CD14-positive monocyte (primary cell): ENCODE measurements around the gene CTDNEP1. TPM values are rescaled to one million over a fixed set of nuclear protein-coding genes. Genes with fewer than 3 reads are reported as not detected.

Source experiments
- DNase-seq, 3 donors: peaks; one replicate each; pipeline ENCODE4 v3.0.0-alpha.2; 2011 to 2022
- H2AFZ ChIP-seq: 2 replicates; pipeline ENCODE4 v1.6.0; 2012; ENCODE audit warnings: mild to moderate bottlenecking, low read depth, low read length, inconsistent platforms; ENCODE audit not compliant: insufficient read depth, poor library complexity, severe bottlenecking
- H3K27ac ChIP-seq, 2 donors: 1 replicate in 1 of 2; 2 replicates in 1 of 2; pipeline ENCODE4 v1.5.1; 2012 to 2013; ENCODE audit warnings: low read length in 2 of 2, control low read depth in 1 of 2, inconsistent platforms in 1 of 2, low read depth in 1 of 2, mild to moderate bottlenecking in 1 of 2
- H3K27me3 ChIP-seq, 2 donors: one replicate each; pipeline versions ENCODE4 v1.6.0 to v1.6.1; 2011 to 2013; ENCODE audit warnings: low read length in 2 of 2; ENCODE audit not compliant: control insufficient read depth in 2 of 2, insufficient read depth in 2 of 2
- H3K36me3 ChIP-seq, 2 donors: replicated peaks in 1 of 2; 1 replicate in 1 of 2; 2 replicates in 1 of 2; pipeline versions ENCODE4 v1.5.1 to v1.6.1; 2012 to 2013; ENCODE audit warnings: low read length in 2 of 2, control low read depth in 1 of 2, inconsistent platforms in 1 of 2, mild to moderate bottlenecking in 1 of 2; ENCODE audit not compliant: insufficient read depth in 2 of 2, control insufficient read depth in 1 of 2
- H3K4me1 ChIP-seq, 2 donors: 1 replicate in 1 of 2; 2 replicates in 1 of 2; pipeline versions ENCODE4 v1.5.1 to v1.6.1; 2012 to 2013; ENCODE audit warnings: low read length in 2 of 2, control low read depth in 1 of 2, inconsistent platforms in 1 of 2, mild to moderate bottlenecking in 1 of 2, moderate library complexity in 1 of 2; ENCODE audit not compliant: insufficient read depth in 2 of 2, control insufficient read depth in 1 of 2
- H3K4me2 ChIP-seq: replicated peaks from 2 replicates; pipeline ENCODE3; 2012; ENCODE audit warnings: low read length, moderate library complexity, mild to moderate bottlenecking; ENCODE audit not compliant: poor library complexity, severe bottlenecking; ENCODE audit errors: extremely low read depth
- H3K4me3 ChIP-seq, 3 experiments: fragments of 200-600 bp in 1 of 3; sonication (generic) in 1 of 3; replicated peaks in 1 of 3; 1 replicate in 2 of 3; 2 replicates in 1 of 3; pipeline ENCODE4 v1.5.1; 2011 to 2013; ENCODE audit warnings: low read length in 3 of 3, mild to moderate bottlenecking in 3 of 3, control low read depth in 2 of 3, low read depth in 2 of 3, inconsistent platforms in 1 of 3, moderate library complexity in 1 of 3
- H3K79me2 ChIP-seq: 2 replicates; pipeline ENCODE4 v1.6.0; 2012; ENCODE audit warnings: mild to moderate bottlenecking, control low read depth, inconsistent platforms, low read length, moderate library complexity; ENCODE audit not compliant: insufficient read depth
- H3K9ac ChIP-seq: 2 replicates; pipeline ENCODE4 v1.6.0; 2017; ENCODE audit warnings: low read length, mild to moderate bottlenecking; ENCODE audit not compliant: insufficient read depth, poor library complexity, severe bottlenecking
- H3K9me3 ChIP-seq, 2 donors: replicated peaks in 1 of 2; 1 replicate in 1 of 2; 2 replicates in 1 of 2; pipeline versions ENCODE4 v1.5.1 to v1.6.1; 2012 to 2013; ENCODE audit warnings: low read length in 2 of 2, control low read depth in 1 of 2; ENCODE audit not compliant: control insufficient read depth in 1 of 2, insufficient read depth in 1 of 2
- H4K20me1 ChIP-seq: 2 replicates; pipeline ENCODE4 v1.6.0; 2012; ENCODE audit warnings: mild to moderate bottlenecking, low read length, control low read depth, moderate library complexity; ENCODE audit not compliant: insufficient read depth
- H3K27ac Mint-ChIP-seq, 7 donors: one replicate each; pipeline ENCODE4 v1.8.0; 2020; ENCODE audit warnings: mild to moderate bottlenecking in 7 of 7, mixed read lengths in 7 of 7, moderate library complexity in 6 of 7, inconsistent platforms in 2 of 7
- H3K27me3 Mint-ChIP-seq, 3 donors: one replicate each; pipeline ENCODE4 v1.8.0; 2021 to 2022; ENCODE audit warnings: low read depth in 3 of 3, mild to moderate bottlenecking in 3 of 3, mixed read lengths in 3 of 3, moderate library complexity in 3 of 3, inconsistent platforms in 1 of 3
- H3K36me3 Mint-ChIP-seq, 2 donors: one replicate each; pipeline ENCODE4 v1.8.0; 2020; ENCODE audit warnings: mixed read lengths in 2 of 2, inconsistent platforms in 1 of 2, mild to moderate bottlenecking in 1 of 2
- H3K4me1 Mint-ChIP-seq: one replicate; pipeline ENCODE4 v1.8.0; 2020; ENCODE audit warnings: mild to moderate bottlenecking, mixed read lengths
- H3K4me3 Mint-ChIP-seq, 2 donors: one replicate each; pipeline ENCODE4 v1.8.0; 2020; ENCODE audit warnings: mild to moderate bottlenecking in 2 of 2, mixed read lengths in 2 of 2, moderate library complexity in 1 of 2
- H3K9me3 Mint-ChIP-seq, 7 donors: one replicate each; pipeline ENCODE4 v1.8.0; 2020 to 2022; ENCODE audit warnings: mixed read lengths in 7 of 7, mild to moderate bottlenecking in 6 of 7, moderate library complexity in 6 of 7, inconsistent platforms in 2 of 7
- WGBS: methylation state at CpG from one replicate; pipeline ENCODE4 v1.1.5; 2013; ENCODE audit warnings: missing lambda C conversion rate; ENCODE audit not compliant: insufficient coverage; 5-methylcytosine and 5-hydroxymethylcytosine counted together
- intact Hi-C, 2 donors: fragments of 100-400 bp; cut with micrococcal nuclease; formaldehyde crosslinking; loops; one replicate each; pipeline versions ENCODE4 v1.15.0 to v1.15.1; 2023
- polyA plus RNA-seq, 3 donors: library from polyadenylated mRNA; depleted of rRNA in 1 of 3; unstranded in 2 of 3; stranded (reverse) in 1 of 3; fragments of 300-500 nt in 2 of 3; fragments of >200 nt in 1 of 3; fragmentation: Illumina TruSeq in 2 of 3; gene quantifications; 1 replicate in 2 of 3; 2 replicates in 1 of 3; pipeline ENCODE4 v1.2.3, GENCODE V29; 2012 to 2021
- TF ChIP-seq, protein P1 (sequence below): fragments of 200-600 bp; IDR thresholded peaks from one replicate; pipeline ENCODE4 v1.8.0; 2022; ENCODE audit warnings: antibody characterized with exemption, mild to moderate bottlenecking

Gene CTDNEP1
- polyA plus RNA-seq, 3 donors, result 29.5 to 198 (median 38.3) TPM

DNA sequence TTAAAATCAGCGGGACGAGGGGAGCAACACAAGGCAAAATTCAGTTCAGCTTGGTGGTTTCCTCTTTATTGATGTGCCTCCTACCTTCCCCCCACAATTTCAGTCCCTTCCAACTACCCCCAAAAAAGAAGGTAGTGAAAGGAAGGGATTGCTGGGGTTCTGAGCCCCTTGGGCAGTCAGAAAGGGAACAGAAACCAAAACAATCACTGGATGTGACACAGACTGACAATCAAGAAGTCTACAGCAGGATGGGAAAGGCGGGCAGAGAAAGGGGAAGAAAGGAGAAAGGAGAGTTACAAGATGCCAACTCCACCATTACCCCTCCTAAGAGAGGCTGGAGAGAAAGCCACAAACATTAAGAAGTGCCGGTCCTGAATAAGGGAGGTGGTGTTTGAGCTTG lies 11.2 kb downstream of the CTDNEP1 start:
- H3K4me1 Mint-ChIP-seq, result peaks cover 47% of the 10 kb centered on the region
- Histone ChIP-seq H3K9ac (peak overlapping the region; percentile 100), H3K4me2 (peak overlapping the region; percentile 100), H4K20me1 (peaks cover 34% of the 10 kb centered on the region), H2AFZ (no peak overlapping the region), H3K4me3 (peak overlapping the region; percentile 95 to 100 (median 98)), H3K27me3 (no peaks in the 10 kb centered on the region), H3K27ac (peak overlapping the region; percentile 99 to 100), H3K79me2 (peaks cover 68% of the 10 kb centered on the region), H3K9me3 (no peaks in the 10 kb centered on the region), H3K36me3 (peaks cover 32 to 34% of the 10 kb centered on the region in 2 donors), H3K4me1 (peaks cover 45 to 54% of the 10 kb centered on the region in 2 donors)
- WGBS, result no CpG with 5 or more reads among the region's 4 CpGs
- peaks cover 0 to 4% (median 0%) of the 10 kb centered on the region in 7 donors for H3K9me3 Mint-ChIP-seq
- peak; percentile 71 to 86 (median 84) for DNase-seq
- H3K27ac Mint-ChIP-seq, result peak overlapping the region; percentile 99 to 100 (median 100)
- intact Hi-C loops, result no loop called here
- TF ChIP-seq, protein P1, sequence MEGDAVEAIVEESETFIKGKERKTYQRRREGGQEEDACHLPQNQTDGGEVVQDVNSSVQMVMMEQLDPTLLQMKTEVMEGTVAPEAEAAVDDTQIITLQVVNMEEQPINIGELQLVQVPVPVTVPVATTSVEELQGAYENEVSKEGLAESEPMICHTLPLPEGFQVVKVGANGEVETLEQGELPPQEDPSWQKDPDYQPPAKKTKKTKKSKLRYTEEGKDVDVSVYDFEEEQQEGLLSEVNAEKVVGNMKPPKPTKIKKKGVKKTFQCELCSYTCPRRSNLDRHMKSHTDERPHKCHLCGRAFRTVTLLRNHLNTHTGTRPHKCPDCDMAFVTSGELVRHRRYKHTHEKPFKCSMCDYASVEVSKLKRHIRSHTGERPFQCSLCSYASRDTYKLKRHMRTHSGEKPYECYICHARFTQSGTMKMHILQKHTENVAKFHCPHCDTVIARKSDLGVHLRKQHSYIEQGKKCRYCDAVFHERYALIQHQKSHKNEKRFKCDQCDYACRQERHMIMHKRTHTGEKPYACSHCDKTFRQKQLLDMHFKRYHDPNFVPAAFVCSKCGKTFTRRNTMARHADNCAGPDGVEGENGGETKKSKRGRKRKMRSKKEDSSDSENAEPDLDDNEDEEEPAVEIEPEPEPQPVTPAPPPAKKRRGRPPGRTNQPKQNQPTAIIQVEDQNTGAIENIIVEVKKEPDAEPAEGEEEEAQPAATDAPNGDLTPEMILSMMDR, result no peak
- H3K4me3 Mint-ChIP-seq, result peak overlapping the region; percentile 98 to 99
- peaks cover 0 to 3% (median 0%) of the 10 kb centered on the region in 3 donors for H3K27me3 Mint-ChIP-seq
- H3K36me3 Mint-ChIP-seq, result peaks cover 37 to 59% of the 10 kb centered on the region in 2 donors

DNA sequence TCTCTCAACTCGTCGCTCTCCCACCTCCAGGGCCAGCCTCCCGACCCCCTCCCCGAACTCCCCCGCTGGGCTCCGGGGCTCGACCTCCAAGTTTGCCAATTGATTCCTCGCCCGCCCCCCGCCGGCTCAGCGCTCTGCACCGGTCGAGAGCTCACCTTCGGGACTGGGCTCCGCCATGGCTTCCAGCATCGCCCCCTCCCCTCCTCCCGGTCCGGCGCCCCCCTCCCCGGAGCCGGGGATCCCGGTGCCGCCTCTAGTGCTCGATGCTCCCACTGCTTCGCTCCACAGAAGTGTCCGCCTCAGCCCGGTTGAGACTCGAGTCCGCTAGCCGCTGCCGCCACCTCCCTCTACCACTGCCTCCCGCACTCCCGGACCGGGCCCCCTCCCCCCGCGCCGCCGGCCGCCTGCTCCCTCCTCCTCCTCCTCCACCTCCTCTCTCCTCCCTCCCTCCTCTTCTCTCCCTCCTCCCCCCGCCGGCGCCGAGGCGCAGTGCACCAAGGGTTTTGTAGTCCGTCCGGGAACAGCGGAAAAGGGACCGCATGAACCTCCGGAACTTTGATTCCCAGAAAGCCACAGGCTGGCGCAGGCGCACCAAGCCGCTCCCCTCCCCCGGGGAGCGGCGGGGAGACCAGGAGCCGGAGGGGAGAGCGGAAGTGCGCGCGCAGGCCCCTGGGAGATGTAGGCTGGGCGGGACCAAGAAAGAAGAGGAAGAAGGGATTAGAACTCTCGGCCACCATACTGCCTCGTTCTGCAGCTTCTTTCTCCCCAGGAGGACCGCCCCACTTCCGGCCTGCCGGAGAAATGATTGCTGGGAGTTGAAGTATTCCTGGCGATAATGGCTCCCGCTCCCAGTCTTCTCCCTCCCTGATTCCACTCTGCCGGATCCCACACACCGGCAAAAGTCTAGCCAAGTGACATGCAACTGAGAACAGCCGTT lies 12.2 kb downstream of the CTDNEP1 start, which contains the start of gene PHF23:
Gene PHF23 (minus strand): TSS at position 367 of the 937 bp plus-strand sequence. CDS start 178 bp downstream, at position 189.
- H3K79me2 ChIP-seq, result peaks cover 63% of the 10 kb centered on the region
- H3K4me2 ChIP-seq, result peak within 1 kb of the TSS; percentile 100
- Mint-ChIP-seq H3K4me1 (peaks cover 57% of the 10 kb centered on the region), H3K9me3 (peaks cover 0 to 4% (median 0%) of the 10 kb centered on the region in 7 donors), H3K27me3 (peaks cover 0 to 5% (median 0%) of the 10 kb centered on the region in 3 donors), H3K27ac (peak within 1 kb of the TSS; percentile 99 to 100 (median 100)), H3K36me3 (peaks cover 37 to 56% of the 10 kb centered on the region in 2 donors), H3K4me3 (peak within 1 kb of the TSS; percentile 98 to 99)
- peak within 1 kb of the TSS; percentile 95 to 100 (median 98) for H3K4me3 ChIP-seq
- WGBS, result under 1% methylated on average over 49 of the region's 72 CpGs
- peaks cover 42% of the 10 kb centered on the region for H4K20me1 ChIP-seq
- H2AFZ ChIP-seq, result peak within 1 kb of the TSS; percentile 40
- no peaks in the 10 kb centered on the region for H3K9me3 ChIP-seq
- H3K27me3 ChIP-seq, result no peaks in the 10 kb centered on the region
- TF ChIP-seq, protein P1, result no peak
- DNase-seq, result peak; percentile 98 to 99 (median 99)
- H3K36me3 ChIP-seq, result peaks cover 28 to 31% of the 10 kb centered on the region in 2 donors
- peak within 1 kb of the TSS; percentile 100 for H3K9ac ChIP-seq
- H3K4me1 ChIP-seq, result peaks cover 54 to 64% of the 10 kb centered on the region in 2 donors
- H3K27ac ChIP-seq, result peak within 1 kb of the TSS; percentile 64 to 100
- intact Hi-C loops, result loop anchor here (5.0 to 10.0 kb wide), 2 partner anchors 68 to 245 kb away; partner anchors contain the start of genes EIF5A (in 2 of the 2), POLR2A (in 1 of the 2) and SLC35G6 (in 1 of the 2)
